Calu3 (cell line): Measurements from ENCODE around the gene VWDE. TPM values are rescaled to one million over a fixed set of nuclear protein-coding genes. Genes with fewer than 3 reads are reported as not detected.
"Not testable (repeated sequence)": the region's sequence is repeated elsewhere in the genome, so short reads cannot be mapped to it uniquely, and the experiment has no call there.

Source experiments
- BruUV-seq: library from RNA; stranded (reverse); fragments of 400-500 nt; replicated peaks from 2 replicates; lab custom pipeline; 2021; lab: Mats Ljungman, UMichigan
- CTCF ChIA-PET: fragments of 300-600 bp; sonication (Branson Sonifier 250); formaldehyde crosslinking; loops from one replicate; lab custom pipeline; 2022; ENCODE audit warnings: antibody characterized with exemption; lab: Charles Lee
- DNase-seq: peaks from one replicate; pipeline ENCODE4 v3.0.0; 2022
- H3K27ac Mint-ChIP-seq: one replicate; pipeline ENCODE4 v1.8.0; 2022; ENCODE audit warnings: mixed read lengths; ENCODE audit not compliant: unreplicated experiment
- H3K27me3 Mint-ChIP-seq: one replicate; pipeline ENCODE4 v1.8.0; 2022; ENCODE audit warnings: mixed read lengths; ENCODE audit not compliant: unreplicated experiment
- H3K36me3 Mint-ChIP-seq: one replicate; pipeline ENCODE4 v1.8.0; 2022; ENCODE audit warnings: mild to moderate bottlenecking, moderate library complexity, mixed read lengths; ENCODE audit not compliant: insufficient read depth, unreplicated experiment
- H3K4me1 Mint-ChIP-seq: one replicate; pipeline ENCODE4 v1.8.0; 2022; ENCODE audit warnings: mild to moderate bottlenecking, low read depth, mixed read lengths; ENCODE audit not compliant: unreplicated experiment
- H3K4me3 Mint-ChIP-seq: one replicate; pipeline ENCODE4 v1.8.0; 2022; ENCODE audit warnings: mild to moderate bottlenecking, low read depth, moderate library complexity, mixed read lengths; ENCODE audit not compliant: unreplicated experiment
- H3K9me3 Mint-ChIP-seq: one replicate; pipeline ENCODE4 v1.8.0; 2022; ENCODE audit warnings: low read depth, mixed read lengths; ENCODE audit not compliant: unreplicated experiment
- CTCF ChIP-seq: fragments of 200-600 bp; IDR thresholded peaks from one replicate; pipeline ENCODE4 v1.8.0; 2022; ENCODE audit warnings: antibody characterized with exemption; ENCODE audit not compliant: unreplicated experiment
- intact Hi-C: fragments of 100-400 bp; cut with micrococcal nuclease; formaldehyde crosslinking; loops from one replicate; pipeline ENCODE4 v1.10.0; 2022; ENCODE audit not compliant: unreplicated experiment
- total RNA-seq: library from RNA; stranded (reverse); gene quantifications from 2 replicates; pipeline ENCODE4 v1.2.3, GENCODE V29; 2022

Gene VWDE
- total RNA-seq, 1 experiment from 2014 or later: 21.3 TPM

GRCh38 chr7:12401538-12402364 is 1.9 kb downstream of the VWDE start:
- BruUV-seq: no TSS peak
- Mint-ChIP-seq H3K36me3 (peaks cover 29% of the 10 kb centered on the region), H3K27me3 (no peaks in the 10 kb centered on the region)

GRCh38 chr7:12398186-12398585 is 5.5 kb downstream of the VWDE start:
- Mint-ChIP-seq H3K4me1 (peaks cover 21% of the 10 kb centered on the region), H3K36me3 (peaks cover 13% of the 10 kb centered on the region), H3K4me3 (no peak overlapping the region), H3K27me3 (no peaks in the 10 kb centered on the region), H3K27ac (no peak overlapping the region), H3K9me3 (peaks cover 6% of the 10 kb centered on the region)
- DNase-seq: no peak
- BruUV-seq: no TSS peak
- no peak for TF ChIP-seq CTCF
- intact Hi-C loops: no loop called here
- CTCF ChIA-PET: interaction anchor here (0.7 kb wide), 1 partner anchor 93 kb away, joined by 3 read pairs; no protein-coding TSS in a partner anchor

More at GRCh38 chr7:12401538-12402364, 1.9 kb downstream of the VWDE start:
- Mint-ChIP-seq H3K9me3 (peaks cover 6% of the 10 kb centered on the region), H3K27ac (no peak overlapping the region), H3K4me3 (peak overlapping the region; percentile 98), H3K4me1 (peaks cover 29% of the 10 kb centered on the region)
- intact Hi-C loops: no loop called here
- CTCF ChIA-PET: interaction anchor here (0.6 to 1.7 kb wide), 2 partner anchors 12 to 110 kb away, joined by 4 to 6 read pairs; no protein-coding TSS in a partner anchor
- no peak for TF ChIP-seq CTCF
- no peak for DNase-seq

- CTCF ChIA-PET: no interaction called here
- no peak for TF ChIP-seq CTCF
- Mint-ChIP-seq H3K27me3 (no peaks in the 10 kb centered on the region), H3K27ac (no peak overlapping the region), H3K4me1 (peaks cover 23% of the 10 kb centered on the region), H3K36me3 (peaks cover 8% of the 10 kb centered on the region), H3K9me3 (peaks cover 6% of the 10 kb centered on the region), H3K4me3 (no peak overlapping the region)
- DNase-seq: no peak
- intact Hi-C loops: no loop called here
- no TSS peak for BruUV-seq
These were observed 6.0 kb downstream of the VWDE start for GRCh38 chr7:12397671-12398070.

- H3K4me3 Mint-ChIP-seq, DNase-seq, H3K27ac Mint-ChIP-seq, H3K27me3 Mint-ChIP-seq, BruUV-seq, H3K9me3 Mint-ChIP-seq, H3K36me3 Mint-ChIP-seq, CTCF ChIA-PET, intact Hi-C loops: not testable (repeated sequence)
- H3K4me1 Mint-ChIP-seq: peaks cover 28% of the 10 kb centered on the region
These were observed 7.0 kb downstream of the VWDE start for GRCh38 chr7:12396670-12397069.
